Measurements from ENCODE around the gene CELF4.

DNA sequence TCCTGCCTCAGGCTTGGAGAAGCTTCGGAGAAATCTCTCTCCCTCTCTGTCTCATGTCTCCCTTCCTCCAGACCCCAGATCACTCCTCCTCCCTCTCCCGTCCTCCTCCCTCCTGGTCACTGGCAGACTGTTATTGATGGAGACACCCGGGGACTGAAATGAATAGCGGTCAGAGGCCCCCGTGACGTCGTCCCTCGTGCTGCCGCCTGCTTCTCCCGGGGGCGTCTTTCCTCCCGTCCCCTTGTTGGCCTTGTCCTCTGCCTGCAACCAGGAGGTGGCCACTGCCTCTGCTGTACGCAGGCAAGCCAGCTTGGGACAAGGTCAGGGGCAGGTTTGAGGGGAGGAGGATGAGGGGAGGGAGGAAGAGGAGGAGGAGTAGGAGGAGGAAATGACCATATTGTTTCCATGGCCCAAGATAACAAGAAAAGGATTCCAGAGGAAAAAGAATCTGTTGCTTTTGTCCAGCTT, 78.2 kb downstream of the CELF4 start:
- TF ChIP-seq EZH2 (IDR thresholded peaks at IDR 0.05; ENCODE audit: borderline replicate concordance, low read depth, low read length, severe bottlenecking): no peak
- TF ChIP-seq, protein P1, sequence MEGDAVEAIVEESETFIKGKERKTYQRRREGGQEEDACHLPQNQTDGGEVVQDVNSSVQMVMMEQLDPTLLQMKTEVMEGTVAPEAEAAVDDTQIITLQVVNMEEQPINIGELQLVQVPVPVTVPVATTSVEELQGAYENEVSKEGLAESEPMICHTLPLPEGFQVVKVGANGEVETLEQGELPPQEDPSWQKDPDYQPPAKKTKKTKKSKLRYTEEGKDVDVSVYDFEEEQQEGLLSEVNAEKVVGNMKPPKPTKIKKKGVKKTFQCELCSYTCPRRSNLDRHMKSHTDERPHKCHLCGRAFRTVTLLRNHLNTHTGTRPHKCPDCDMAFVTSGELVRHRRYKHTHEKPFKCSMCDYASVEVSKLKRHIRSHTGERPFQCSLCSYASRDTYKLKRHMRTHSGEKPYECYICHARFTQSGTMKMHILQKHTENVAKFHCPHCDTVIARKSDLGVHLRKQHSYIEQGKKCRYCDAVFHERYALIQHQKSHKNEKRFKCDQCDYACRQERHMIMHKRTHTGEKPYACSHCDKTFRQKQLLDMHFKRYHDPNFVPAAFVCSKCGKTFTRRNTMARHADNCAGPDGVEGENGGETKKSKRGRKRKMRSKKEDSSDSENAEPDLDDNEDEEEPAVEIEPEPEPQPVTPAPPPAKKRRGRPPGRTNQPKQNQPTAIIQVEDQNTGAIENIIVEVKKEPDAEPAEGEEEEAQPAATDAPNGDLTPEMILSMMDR (IDR thresholded peaks at IDR 0.05; ENCODE audit: extremely low read depth in 1 of 2, insufficient read depth in 1 of 2, low read depth in 1 of 2, low read length in 2 of 2): no peak
